ENCODE measurements around the gene MAP3K4. TPM values are rescaled to one million over a fixed set of nuclear protein-coding genes. Genes with fewer than 3 reads are reported as not detected.

MAP3K4 gene
- total and polyA plus RNA-seq, 2 of the 8 experiments (the other 6 are each of a cell fraction or from before 2014, with no cell fraction given): 16.6 to 51.6 TPM

- no peak for TF ChIP-seq E2F6 (IDR thresholded peaks at IDR 0.05)
- no peak for TF ChIP-seq TBP (IDR thresholded peaks at IDR 0.05; ENCODE audit: low read depth, low read length)
- TF ChIP-seq SAP30 (IDR thresholded peaks at IDR 0.05; ENCODE audit: insufficient read depth, insufficient replicate concordance, low read length): no peak
- TF ChIP-seq USF2 (IDR thresholded peaks at IDR 0.05; ENCODE audit: low read length): no peak
- no peak for TF ChIP-seq SUZ12 (IDR thresholded peaks at IDR 0.05; ENCODE audit: low read length)
- no peak for TF ChIP-seq ZNF274 (IDR thresholded peaks at IDR 0.05; ENCODE audit: borderline replicate concordance, extremely low read depth, low read length)
- TF ChIP-seq ATF3 (IDR thresholded peaks at IDR 0.05; ENCODE audit: insufficient read depth, low read depth, low read length): no peak
- no peak for TF ChIP-seq KDM4A (IDR thresholded peaks at IDR 0.05; ENCODE audit: low read depth, low read length, severe bottlenecking)
Observed at GRCh38 chr6:160950507-160950906, 41.1 kb upstream of the MAP3K4 start (continued).
